ENCODE results near the gene NRN1L.

NRN1L gene

GRCh38 chr16:67869653-67870052 is 15.0 kb upstream of the NRN1L start:
- Mint-ChIP-seq H3K36me3 (peaks cover 7% of the 10 kb centered on the region), H3K9me3 (no peaks in the 10 kb centered on the region), H3K4me3 (no peak overlapping the region), H3K27me3 (no peaks in the 10 kb centered on the region), H3K27ac (no peak overlapping the region), H3K4me1 (peaks cover 12% of the 10 kb centered on the region)
- DNase-seq (ENCODE audit: low spot score in 2 of 2), result no peak
- ATAC-seq (ENCODE audit: low read depth), result no peak

GRCh38 chr16:67871256-67871655 is 13.4 kb upstream of the NRN1L start:
- DNase-seq (ENCODE audit: low spot score in 2 of 2) (no peak), ATAC-seq (ENCODE audit: low read depth) (no peak)
- Mint-ChIP-seq H3K27ac (no peak overlapping the region), H3K4me3 (no peak overlapping the region), H3K4me1 (peaks cover 23% of the 10 kb centered on the region), H3K27me3 (no peaks in the 10 kb centered on the region), H3K36me3 (peaks cover 7% of the 10 kb centered on the region), H3K9me3 (no peaks in the 10 kb centered on the region)

- no peak for DNase-seq (ENCODE audit: low spot score in 2 of 2)
- Mint-ChIP-seq H3K36me3 (peaks cover 7% of the 10 kb centered on the region), H3K4me1 (peaks cover 23% of the 10 kb centered on the region), H3K9me3 (no peaks in the 10 kb centered on the region), H3K27me3 (no peaks in the 10 kb centered on the region), H3K4me3 (peak overlapping the region; percentile 92), H3K27ac (peak overlapping the region; percentile 83)
- ATAC-seq (ENCODE audit: low read depth), result no peak
Measured at GRCh38 chr16:67872131-67872630, 12.5 kb upstream of the NRN1L start.

GRCh38 chr16:67872631-67873434 is 11.9 kb upstream of the NRN1L start, which contains the start of gene EDC4:
TSS of gene EDC4 (plus strand) at chr16:67873052. CDS start at chr16:67873262, 210 bp downstream.
- Mint-ChIP-seq H3K36me3 (peaks cover 10% of the 10 kb centered on the region), H3K9me3 (no peaks in the 10 kb centered on the region), H3K27ac (peak within 1 kb of the TSS; percentile 83), H3K4me3 (peak within 1 kb of the TSS; percentile 92), H3K27me3 (no peaks in the 10 kb centered on the region), H3K4me1 (peaks cover 23% of the 10 kb centered on the region)
- ATAC-seq (ENCODE audit: low read depth) (peak; percentile 98), DNase-seq (ENCODE audit: low spot score in 2 of 2) (peak; percentile 85 to 98)

GRCh38 chr16:67873435-67874370 is 11.0 kb upstream of the NRN1L start:
- H3K9me3 Mint-ChIP-seq, result no peaks in the 10 kb centered on the region
- peaks cover 11% of the 10 kb centered on the region for H3K36me3 Mint-ChIP-seq
- H3K27ac Mint-ChIP-seq, result peak overlapping the region; percentile 83
- no peak for DNase-seq (ENCODE audit: low spot score in 2 of 2)
- H3K27me3 Mint-ChIP-seq, result no peaks in the 10 kb centered on the region
- peak overlapping the region; percentile 92 for H3K4me3 Mint-ChIP-seq
- peaks cover 23% of the 10 kb centered on the region for H3K4me1 Mint-ChIP-seq
- peak; percentile 4 for ATAC-seq (ENCODE audit: low read depth)

GRCh38 chr16:67874372-67874771 is 10.3 kb upstream of the NRN1L start:
- Mint-ChIP-seq H3K36me3 (peaks cover 14% of the 10 kb centered on the region), H3K27ac (no peak overlapping the region), H3K4me1 (peaks cover 23% of the 10 kb centered on the region), H3K9me3 (no peaks in the 10 kb centered on the region), H3K4me3 (peak overlapping the region; percentile 92), H3K27me3 (no peaks in the 10 kb centered on the region)
- ATAC-seq (ENCODE audit: low read depth), result no peak
- no peak for DNase-seq (ENCODE audit: low spot score in 2 of 2)

GRCh38 chr16:67877064-67877463 is 7.6 kb upstream of the NRN1L start:
- Mint-ChIP-seq H3K36me3 (peaks cover 16% of the 10 kb centered on the region), H3K27ac (no peak overlapping the region), H3K4me1 (peaks cover 23% of the 10 kb centered on the region), H3K9me3 (no peaks in the 10 kb centered on the region), H3K4me3 (no peak overlapping the region), H3K27me3 (no peaks in the 10 kb centered on the region)
- DNase-seq (ENCODE audit: low spot score in 2 of 2), result no peak
- no peak for ATAC-seq (ENCODE audit: low read depth)

GRCh38 chr16:67878232-67878631 is 6.5 kb upstream of the NRN1L start:
- Mint-ChIP-seq H3K4me1 (peaks cover 19% of the 10 kb centered on the region), H3K27me3 (no peaks in the 10 kb centered on the region), H3K36me3 (peaks cover 20% of the 10 kb centered on the region), H3K9me3 (no peaks in the 10 kb centered on the region), H3K27ac (no peak overlapping the region), H3K4me3 (no peak overlapping the region)
- DNase-seq (ENCODE audit: low spot score in 2 of 2), result no peak
- no peak for ATAC-seq (ENCODE audit: low read depth)

- H3K27ac Mint-ChIP-seq, result no peak overlapping the region
- no peaks in the 10 kb centered on the region for H3K9me3 Mint-ChIP-seq
- H3K27me3 Mint-ChIP-seq, result no peaks in the 10 kb centered on the region
- H3K36me3 Mint-ChIP-seq, result peaks cover 24% of the 10 kb centered on the region
- DNase-seq (ENCODE audit: low spot score in 2 of 2), result no peak
- H3K4me1 Mint-ChIP-seq, result peaks cover 17% of the 10 kb centered on the region
- no peak overlapping the region for H3K4me3 Mint-ChIP-seq
- no peak for ATAC-seq (ENCODE audit: low read depth)
Measured at GRCh38 chr16:67878846-67879245, 5.8 kb upstream of the NRN1L start.

GRCh38 chr16:67879462-67879861 is 5.2 kb upstream of the NRN1L start:
- ATAC-seq (ENCODE audit: low read depth), result no peak
- no peaks in the 10 kb centered on the region for H3K27me3 Mint-ChIP-seq
- no peak overlapping the region for H3K4me3 Mint-ChIP-seq
- H3K9me3 Mint-ChIP-seq, result no peaks in the 10 kb centered on the region
- H3K4me1 Mint-ChIP-seq, result peaks cover 13% of the 10 kb centered on the region
- no peak for DNase-seq (ENCODE audit: low spot score in 2 of 2)
- peaks cover 26% of the 10 kb centered on the region for H3K36me3 Mint-ChIP-seq
- H3K27ac Mint-ChIP-seq, result no peak overlapping the region

- Mint-ChIP-seq H3K36me3 (peaks cover 27% of the 10 kb centered on the region), H3K4me1 (peaks cover 10% of the 10 kb centered on the region), H3K4me3 (no peak overlapping the region), H3K27me3 (no peaks in the 10 kb centered on the region), H3K9me3 (no peaks in the 10 kb centered on the region), H3K27ac (no peak overlapping the region)
- ATAC-seq (ENCODE audit: low read depth) (no peak), DNase-seq (ENCODE audit: low spot score in 2 of 2) (no peak)
Measured at GRCh38 chr16:67879936-67880335, 4.7 kb upstream of the NRN1L start.

- DNase-seq (ENCODE audit: low spot score in 2 of 2) (no peak), ATAC-seq (ENCODE audit: low read depth) (no peak)
- Mint-ChIP-seq H3K4me1 (peaks cover 4% of the 10 kb centered on the region), H3K9me3 (no peaks in the 10 kb centered on the region), H3K27me3 (no peaks in the 10 kb centered on the region), H3K27ac (no peak overlapping the region), H3K4me3 (no peak overlapping the region), H3K36me3 (peaks cover 27% of the 10 kb centered on the region)
Measured at GRCh38 chr16:67880584-67880983, 4.1 kb upstream of the NRN1L start.

- Mint-ChIP-seq H3K4me1 (no peaks in the 10 kb centered on the region), H3K27me3 (no peaks in the 10 kb centered on the region), H3K27ac (no peak overlapping the region), H3K36me3 (peaks cover 27% of the 10 kb centered on the region), H3K9me3 (no peaks in the 10 kb centered on the region), H3K4me3 (no peak overlapping the region)
- no peak for DNase-seq (ENCODE audit: low spot score in 2 of 2)
- ATAC-seq (ENCODE audit: low read depth), result no peak
Measured at GRCh38 chr16:67881621-67882161, 3.0 kb upstream of the NRN1L start.
